Mesodermal cell (in vitro differentiated cells): Measurements from ENCODE around the gene WTAP.
"Not testable (repeated sequence)": the region's sequence is repeated elsewhere in the genome, so short reads cannot be mapped to it uniquely, and the experiment has no call there.

Experiments
- H3K27ac ChIP-seq: 2 replicates; pipeline ENCODE4 v1.7.0; 2013; ENCODE audit warnings: mild to moderate bottlenecking, low read depth, low read length, moderate library complexity; ENCODE audit not compliant: severe bottlenecking
- H3K36me3 ChIP-seq: 2 replicates; pipeline ENCODE4 v1.7.1; 2013; ENCODE audit warnings: mild to moderate bottlenecking, low read length, moderate library complexity; ENCODE audit not compliant: control insufficient read depth, insufficient read depth
- H3K4me1 ChIP-seq: one replicate; pipeline ENCODE4 v1.7.1; 2013; ENCODE audit warnings: mild to moderate bottlenecking, low read length; ENCODE audit not compliant: insufficient read depth, control insufficient read depth, poor library complexity, severe bottlenecking
- H3K4me3 ChIP-seq: 2 replicates; pipeline ENCODE4 v1.7.0; 2013; ENCODE audit warnings: low read length, control low read depth, mild to moderate bottlenecking; ENCODE audit not compliant: insufficient read depth, poor library complexity, severe bottlenecking; ENCODE audit errors: extremely low read depth
- H3K9me3 ChIP-seq: 2 replicates; pipeline ENCODE4 v1.7.1; 2013; ENCODE audit warnings: mild to moderate bottlenecking, low read length, moderate library complexity; ENCODE audit not compliant: control insufficient read depth
- WGBS, 2 experiments: methylation state at CpG; one replicate each; pipeline ENCODE4 v1.1.5; 2013; ENCODE audit warnings: missing lambda C conversion rate in 2 of 2; ENCODE audit not compliant: insufficient coverage in 2 of 2; 5-methylcytosine and 5-hydroxymethylcytosine counted together

The WTAP gene

DNA sequence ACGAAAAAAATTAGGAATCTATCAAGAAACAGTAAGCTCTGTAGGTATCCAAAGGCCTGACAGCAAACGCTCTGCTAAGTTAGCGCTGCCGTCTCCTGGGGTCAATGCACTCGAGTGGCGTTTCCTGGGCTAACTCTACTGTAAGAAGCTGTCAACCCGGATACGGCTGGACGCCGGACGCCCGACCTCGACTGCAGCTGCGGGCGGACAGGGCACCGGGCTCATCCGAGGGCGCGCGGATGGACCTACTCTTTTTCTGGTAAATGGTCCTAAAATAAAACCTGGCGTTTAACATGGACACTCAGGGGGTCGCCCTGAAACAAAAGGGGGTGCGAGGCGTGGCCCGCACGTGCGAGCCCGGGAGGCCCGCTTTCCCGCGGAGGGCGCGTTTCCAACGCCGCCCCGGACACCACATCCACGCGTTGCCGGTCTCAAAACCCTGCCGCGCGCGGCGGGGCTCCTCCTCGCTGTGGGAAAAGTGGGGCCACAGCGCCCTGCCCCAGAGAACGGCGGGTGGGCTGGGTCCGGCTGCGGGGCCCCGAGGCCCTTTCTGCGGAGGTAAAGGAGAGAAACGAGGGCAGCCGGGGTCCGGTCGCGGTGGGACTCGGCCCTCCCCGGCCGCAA is 61.6 kb downstream of the WTAP start:
- Histone ChIP-seq H3K4me1 (peaks cover 5% of the 10 kb centered on the region), H3K9me3 (no peaks in the 10 kb centered on the region), H3K27ac (peak overlapping the region; percentile 82), H3K4me3 (peak overlapping the region; percentile 99), H3K36me3 (peaks cover 62% of the 10 kb centered on the region)
- 0 to 1% methylated on average over 47 to 59 of the region's 60 CpGs for whole genome bisulfite sequencing, 2 experiments

DNA sequence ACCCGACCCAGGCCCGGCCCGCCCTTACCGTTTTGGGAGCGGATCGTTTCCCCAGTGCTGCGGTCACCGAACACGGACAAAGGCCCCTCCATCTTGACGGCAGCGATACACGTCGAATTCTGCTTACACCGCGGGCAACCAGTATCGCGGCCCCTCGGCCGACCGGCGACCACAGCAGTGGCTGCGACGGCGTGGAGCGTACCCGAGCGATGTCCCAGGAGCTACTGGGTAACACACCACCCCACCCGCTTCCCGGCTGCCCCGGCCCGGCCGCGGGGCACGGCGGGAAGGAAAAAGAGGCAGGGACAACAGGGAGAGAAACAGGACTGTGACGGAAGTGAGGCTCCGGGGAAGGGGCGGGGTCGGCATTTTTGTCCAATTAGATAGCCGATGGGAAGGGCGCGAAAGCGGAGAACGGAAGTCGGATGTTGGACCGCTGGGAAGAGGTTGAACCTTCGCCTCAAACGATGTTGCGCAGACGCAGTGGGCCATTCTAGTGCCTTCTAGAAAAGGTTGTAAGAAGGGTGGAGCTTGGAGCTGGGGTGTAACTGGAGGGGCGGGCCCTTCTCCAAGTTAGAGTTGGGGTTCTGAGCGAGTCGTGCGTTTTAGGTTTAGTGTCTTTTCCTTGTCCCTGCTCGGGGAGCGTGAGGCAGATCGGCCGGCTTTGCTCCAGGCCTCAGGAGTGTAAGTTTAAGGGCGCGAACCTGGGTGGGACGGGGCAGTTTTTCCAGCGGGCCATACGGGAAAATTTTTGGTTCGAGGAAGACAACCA is 62.3 kb downstream of the WTAP start, which contains the start of gene TCP1:
Gene TCP1, minus strand, starts transcription at position 226 of the 772 bp plus-strand sequence. Its CDS starts 134 bp downstream, at position 92.
- H3K36me3 ChIP-seq = peaks cover 59% of the 10 kb centered on the region
- WGBS, 2 experiments = 1% methylated on average over 35 to 53 of the region's 64 CpGs
- peak within 1 kb of the TSS; percentile 99 for H3K4me3 ChIP-seq
- peaks cover 5% of the 10 kb centered on the region for H3K4me1 ChIP-seq
- H3K27ac ChIP-seq = peak within 1 kb of the TSS; percentile 96
- no peaks in the 10 kb centered on the region for H3K9me3 ChIP-seq

DNA sequence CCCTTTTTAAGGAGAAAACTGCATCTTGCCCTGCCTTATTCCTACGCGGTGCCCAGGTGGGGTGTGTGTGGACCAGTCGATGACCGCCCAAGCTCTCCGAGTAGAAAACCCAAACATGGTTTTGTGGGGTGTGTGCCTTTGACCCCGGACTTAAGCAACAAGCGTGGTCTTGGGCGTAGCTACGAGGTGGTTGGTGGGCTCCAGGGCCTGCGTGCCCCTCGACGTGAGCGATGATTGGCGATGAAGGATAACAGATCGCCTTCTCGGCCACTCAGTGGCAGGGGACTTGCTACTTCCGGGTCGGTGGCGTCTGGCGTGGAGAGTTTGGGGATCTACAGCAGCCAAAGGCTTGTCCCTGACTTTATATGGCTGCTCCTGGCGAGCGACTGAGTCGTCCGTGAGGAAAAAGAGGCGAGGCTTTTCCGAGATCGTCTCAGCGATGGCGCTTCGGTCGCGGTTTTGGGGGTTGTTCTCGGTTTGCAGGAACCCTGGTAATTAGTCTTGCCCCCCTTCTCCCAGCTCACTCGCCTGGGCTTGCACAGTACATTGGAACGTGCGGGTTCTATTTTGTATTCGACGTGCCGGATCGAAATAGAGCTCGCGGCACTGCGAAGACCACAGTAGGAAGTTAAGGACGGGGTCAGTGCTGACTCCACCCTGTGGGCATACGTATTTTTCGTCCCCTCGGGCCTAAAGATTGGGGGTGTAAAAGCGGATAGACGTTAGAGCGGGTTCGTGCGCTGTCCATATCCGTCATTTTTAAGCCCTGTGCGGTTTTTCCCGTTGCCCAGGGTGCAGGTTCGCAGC is 63.0 kb downstream of the WTAP start, which contains the start of gene MRPL18:
Gene MRPL18, plus strand, starts transcription at position 319 of the 807 bp plus-strand sequence. Its CDS starts 121 bp downstream, at position 440.
- 0 to 1% methylated on average over 48 to 56 of the region's 56 CpGs for WGBS, 2 experiments
- Histone ChIP-seq H3K27ac (peak within 1 kb of the TSS; percentile 96), H3K4me1 (peaks cover 5% of the 10 kb centered on the region), H3K9me3 (no peaks in the 10 kb centered on the region), H3K4me3 (peak within 1 kb of the TSS; percentile 99), H3K36me3 (peaks cover 55% of the 10 kb centered on the region)

DNA sequence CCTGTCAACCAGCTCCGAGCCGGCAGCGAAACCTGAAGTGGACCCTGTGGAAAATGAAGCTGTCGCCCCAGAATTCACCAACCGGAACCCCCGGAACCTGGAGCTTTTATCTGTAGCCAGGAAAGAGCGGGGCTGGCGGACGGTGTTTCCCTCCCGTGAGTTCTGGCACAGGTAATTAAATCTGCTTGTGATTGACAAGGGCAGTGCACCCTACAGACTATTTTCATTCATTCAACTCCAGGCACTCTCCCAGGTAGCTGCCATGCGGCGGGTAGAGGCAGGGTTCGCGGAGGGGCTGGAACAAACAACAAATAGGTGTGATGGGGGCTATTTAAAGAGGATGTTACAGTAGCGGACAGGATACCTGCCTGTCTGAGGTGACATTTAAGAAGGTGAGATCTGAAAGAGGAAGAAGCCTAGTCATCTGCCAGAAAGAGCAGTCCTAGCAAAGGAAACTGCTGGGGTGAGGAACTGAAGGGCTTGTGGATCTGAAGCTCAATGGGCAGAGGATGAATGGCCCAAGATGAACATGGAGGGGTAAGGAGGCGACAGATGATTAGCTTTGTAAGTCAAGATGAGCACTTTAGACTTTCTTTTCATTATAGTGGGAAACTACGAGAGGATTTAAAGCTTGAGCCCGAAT is 63.8 kb downstream of the WTAP start:
- Histone ChIP-seq H3K4me3 (peak overlapping the region; percentile 99), H3K9me3 (no peaks in the 10 kb centered on the region), H3K36me3 (peaks cover 55% of the 10 kb centered on the region), H3K27ac (peak overlapping the region; percentile 96), H3K4me1 (peaks cover 5% of the 10 kb centered on the region)
- WGBS, 2 experiments = 18 to 21% methylated on average over 16 to 17 of the region's 18 CpGs

DNA sequence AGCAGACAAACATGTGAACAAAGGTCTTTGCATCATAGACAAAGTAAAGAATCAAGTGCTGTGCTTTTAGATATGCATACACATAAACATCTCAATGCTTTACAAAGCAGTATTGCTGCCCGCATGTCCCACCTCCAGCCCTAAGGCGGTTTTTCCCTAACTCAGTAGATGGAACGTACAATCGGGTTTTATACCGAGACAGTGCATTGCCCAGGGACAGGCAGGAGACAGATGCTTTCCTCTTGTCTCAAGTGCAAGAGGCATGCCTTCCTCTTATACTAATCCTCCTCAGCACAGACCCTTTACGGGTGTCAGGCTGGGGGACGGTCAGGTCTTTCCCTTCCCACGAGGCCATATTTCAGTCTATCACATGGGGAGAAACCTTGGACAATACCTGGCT is 67.7 kb downstream of the WTAP start:
- peaks cover 70% of the 10 kb centered on the region for H3K36me3 ChIP-seq
- 94 to 100% methylated on average over 3 to 7 of the region's 8 CpGs for WGBS, 2 experiments
- H3K4me1 ChIP-seq, H3K9me3 ChIP-seq, H3K4me3 ChIP-seq, H3K27ac ChIP-seq: not testable (repeated sequence)

DNA sequence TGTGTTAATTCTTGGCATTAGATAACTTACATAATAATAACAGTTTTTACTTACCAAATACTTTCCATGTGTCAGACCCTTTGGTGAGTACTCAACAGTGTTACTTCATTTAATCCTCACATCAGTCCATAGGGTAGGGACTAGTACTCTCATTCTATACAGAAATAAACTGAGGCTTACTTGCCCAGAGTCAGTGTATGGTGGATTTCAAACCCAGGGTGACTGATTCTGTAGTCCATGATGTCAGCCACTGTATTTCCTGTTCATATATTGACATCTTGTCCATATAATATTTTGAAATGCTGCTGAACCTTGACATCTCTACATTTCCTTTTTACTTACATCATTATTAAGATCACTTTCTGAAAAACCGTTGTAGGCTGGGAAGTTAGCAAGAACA is 70.2 kb downstream of the WTAP start:
- Histone ChIP-seq H3K27ac (no peak overlapping the region), H3K4me3 (no peak overlapping the region), H3K9me3 (no peaks in the 10 kb centered on the region), H3K36me3 (peaks cover 64% of the 10 kb centered on the region), H3K4me1 (no peaks in the 10 kb centered on the region)
- no CpG with 5 or more reads among the region's 1 CpG for WGBS, 2 experiments

DNA sequence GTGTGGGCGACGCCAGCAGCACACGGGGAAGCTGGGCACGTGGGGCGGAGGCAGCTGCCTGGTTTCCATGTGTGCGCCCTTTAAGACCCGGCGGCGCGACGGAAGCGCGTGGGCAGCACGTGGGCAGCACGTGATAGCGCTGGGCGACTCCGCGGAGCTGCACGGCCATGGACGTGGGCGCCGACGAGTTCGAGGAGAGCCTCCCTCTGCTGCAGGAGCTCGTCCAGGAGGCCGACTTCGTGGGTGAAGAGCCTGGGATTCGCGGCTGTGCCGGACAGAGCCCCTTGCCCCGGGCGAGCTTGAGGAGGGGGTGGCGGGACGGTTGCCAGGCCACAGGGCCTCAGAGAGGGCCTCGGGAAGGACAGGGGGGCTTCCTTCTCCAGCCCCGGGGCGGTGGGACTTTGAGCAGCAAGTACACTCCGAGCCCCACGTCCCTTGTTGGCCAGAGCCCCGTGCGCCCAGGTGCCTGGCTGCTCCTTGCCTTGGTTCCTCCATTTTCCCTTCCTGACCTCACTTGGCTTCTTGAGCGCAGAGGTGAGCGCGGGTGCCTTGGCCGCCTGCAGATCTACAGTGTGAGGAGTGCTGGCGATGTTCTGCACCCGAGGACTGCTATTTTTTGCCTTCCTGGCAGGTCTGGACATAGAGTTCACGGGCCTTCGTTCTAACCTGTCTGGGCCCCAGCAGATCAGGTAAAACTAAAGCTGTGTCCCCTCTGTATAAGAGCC is 73.0 kb downstream of the WTAP start, which contains the start of gene PNLDC1:
Gene PNLDC1, plus strand, starts transcription at position 136 of the 725 bp plus-strand sequence. Its CDS starts 32 bp downstream, at position 168.
- WGBS, 2 experiments = 92 to 94% methylated on average over 30 to 48 of the region's 50 CpGs
- Histone ChIP-seq H3K4me3 (no peak within 1 kb of the TSS), H3K36me3 (peaks cover 44% of the 10 kb centered on the region), H3K27ac (no peak within 1 kb of the TSS), H3K9me3 (no peaks in the 10 kb centered on the region), H3K4me1 (no peaks in the 10 kb centered on the region)

DNA sequence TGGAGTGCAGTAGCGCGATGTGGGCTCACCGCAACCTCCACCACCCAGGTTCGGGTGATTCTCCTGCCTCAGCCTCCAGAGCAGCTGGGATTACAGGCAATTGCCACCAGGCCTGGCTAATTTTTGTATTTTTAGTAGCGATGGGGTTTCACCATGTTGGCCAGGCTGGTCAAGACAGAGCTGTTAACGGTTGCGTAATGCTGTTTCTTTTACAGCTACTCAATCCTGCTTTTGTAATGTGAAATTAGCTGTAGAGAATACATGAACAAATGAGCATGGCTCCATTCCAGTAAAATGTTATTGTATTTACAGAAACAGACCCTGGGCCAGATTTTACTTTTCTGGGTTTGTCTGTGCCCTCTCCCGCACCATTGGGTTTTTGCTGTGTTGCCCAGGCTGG is 74.6 kb downstream of the WTAP start:
- Histone ChIP-seq H3K9me3 (no peaks in the 10 kb centered on the region), H3K36me3 (peaks cover 31% of the 10 kb centered on the region), H3K4me1 (no peaks in the 10 kb centered on the region), H3K27ac (no peak overlapping the region), H3K4me3 (no peak overlapping the region)
- WGBS, 2 experiments = 87 to 88% methylated on average over 2 to 5 of the region's 8 CpGs

DNA sequence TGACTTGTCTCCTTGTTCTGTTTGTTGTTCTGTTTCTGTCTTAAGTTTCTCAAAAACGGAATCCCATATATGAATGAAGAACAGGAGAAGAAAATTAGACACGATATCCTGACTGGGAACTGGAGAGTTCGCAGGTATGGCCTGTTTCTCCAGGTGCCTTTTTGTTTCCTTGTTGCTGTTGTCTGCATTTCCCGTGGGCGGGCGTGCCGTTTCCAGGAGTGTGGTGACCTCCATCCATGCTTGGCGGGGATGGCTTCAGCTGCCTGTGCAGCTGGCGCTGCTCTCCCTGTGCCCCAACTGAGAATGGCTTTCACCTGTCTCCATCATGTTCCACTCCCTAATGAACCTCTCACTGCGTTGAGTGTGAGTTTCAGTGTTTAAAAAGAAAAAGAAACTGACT is 77.2 kb downstream of the WTAP start:
- Histone ChIP-seq H3K4me1 (peaks cover 6% of the 10 kb centered on the region), H3K9me3 (no peaks in the 10 kb centered on the region), H3K4me3 (no peak overlapping the region), H3K27ac (no peak overlapping the region), H3K36me3 (peaks cover 6% of the 10 kb centered on the region)
- WGBS, 2 experiments = 91 to 95% methylated on average over 6 to 8 of the region's 10 CpGs
